Right atrium auricular region (tissue), 2 donors: Measurements from ENCODE around the gene ELL. TPM values are rescaled to one million over a fixed set of nuclear protein-coding genes. Genes with fewer than 3 reads are reported as not detected.

Experiments
- DNase-seq: peaks from one replicate; pipeline ENCODE4 v3.0.0-alpha.2; 2019; ENCODE audit warnings: low spot score
- H3K27ac ChIP-seq, 2 donors: fragments of 200-600 bp; sonication (generic); 1 replicate in 1 of 2; 2 replicates in 1 of 2; pipeline ENCODE4 v1.5.1; 2016 to 2019
- H3K27me3 ChIP-seq, 2 donors: fragments of 200-600 bp; sonication (generic); one replicate each; pipeline versions ENCODE4 v1.5.1 to v1.6.0; 2017 to 2019
- H3K36me3 ChIP-seq: fragments of 200-600 bp; sonication (generic); one replicate; pipeline ENCODE4 v1.5.1; 2016
- H3K4me1 ChIP-seq, 2 donors: fragments of 200-600 bp; sonication (generic); one replicate each; pipeline versions ENCODE4 v1.5.1 to v1.6.0; 2017 to 2019
- H3K4me3 ChIP-seq, 2 donors: fragments of 200-600 bp; sonication (generic); 1 replicate in 1 of 2; 2 replicates in 1 of 2; pipeline ENCODE4 v1.5.1; 2017 to 2019; ENCODE audit warnings: mild to moderate bottlenecking in 1 of 2, moderate library complexity in 1 of 2
- H3K9me3 ChIP-seq, 2 donors: fragments of 200-600 bp; sonication (generic); one replicate each; pipeline ENCODE4 v1.5.1; 2019
- total RNA-seq, 2 donors: library from RNA; depleted of rRNA; stranded (reverse); fragments of >200 nt; gene quantifications; one replicate each; pipeline ENCODE4 v1.1.0, GENCODE V29; 2016
- TF ChIP-seq, protein P1 (sequence below), 2 donors: fragments of 200-600 bp; sonication (generic); IDR thresholded peaks; one replicate each; pipeline ENCODE4 v1.5.1; 2019; ENCODE audit warnings: antibody characterized with exemption in 2 of 2

The ELL gene
- total RNA-seq, 2 donors from 2014 or later = 12.4 to 17.5 TPM

DNA sequence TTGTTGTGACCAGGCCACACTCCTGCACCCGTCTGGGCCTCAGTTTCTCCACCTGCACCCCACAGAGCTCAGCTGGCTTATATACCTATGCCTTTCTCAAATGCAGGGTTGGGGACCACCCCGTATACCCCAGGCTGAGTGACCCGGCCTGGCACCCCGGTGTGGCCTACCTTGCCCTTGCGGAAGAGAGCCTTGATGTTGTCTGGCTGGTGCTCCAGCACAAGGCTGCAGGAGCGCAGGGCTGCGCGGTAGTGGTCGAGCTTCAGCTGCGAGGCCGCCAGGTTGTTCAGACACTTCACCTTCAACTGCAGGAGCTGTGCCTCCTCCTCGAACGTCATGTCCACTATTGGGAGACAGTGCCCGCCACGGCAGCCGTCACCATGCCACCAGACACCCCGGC is 15.6 kb upstream of the ELL start:
- Histone ChIP-seq H3K4me1 (peaks cover 0 to 12% of the 10 kb centered on the region in 2 donors), H3K4me3 (no peak overlapping the region), H3K27ac (no peak overlapping the region), H3K27me3 (no peaks in the 10 kb centered on the region), H3K9me3 (no peaks in the 10 kb centered on the region), H3K36me3 (peaks cover 63% of the 10 kb centered on the region)
- TF ChIP-seq, protein P1, sequence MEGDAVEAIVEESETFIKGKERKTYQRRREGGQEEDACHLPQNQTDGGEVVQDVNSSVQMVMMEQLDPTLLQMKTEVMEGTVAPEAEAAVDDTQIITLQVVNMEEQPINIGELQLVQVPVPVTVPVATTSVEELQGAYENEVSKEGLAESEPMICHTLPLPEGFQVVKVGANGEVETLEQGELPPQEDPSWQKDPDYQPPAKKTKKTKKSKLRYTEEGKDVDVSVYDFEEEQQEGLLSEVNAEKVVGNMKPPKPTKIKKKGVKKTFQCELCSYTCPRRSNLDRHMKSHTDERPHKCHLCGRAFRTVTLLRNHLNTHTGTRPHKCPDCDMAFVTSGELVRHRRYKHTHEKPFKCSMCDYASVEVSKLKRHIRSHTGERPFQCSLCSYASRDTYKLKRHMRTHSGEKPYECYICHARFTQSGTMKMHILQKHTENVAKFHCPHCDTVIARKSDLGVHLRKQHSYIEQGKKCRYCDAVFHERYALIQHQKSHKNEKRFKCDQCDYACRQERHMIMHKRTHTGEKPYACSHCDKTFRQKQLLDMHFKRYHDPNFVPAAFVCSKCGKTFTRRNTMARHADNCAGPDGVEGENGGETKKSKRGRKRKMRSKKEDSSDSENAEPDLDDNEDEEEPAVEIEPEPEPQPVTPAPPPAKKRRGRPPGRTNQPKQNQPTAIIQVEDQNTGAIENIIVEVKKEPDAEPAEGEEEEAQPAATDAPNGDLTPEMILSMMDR (IDR thresholded peaks at IDR 0.05) = no peak
- no peak for DNase-seq

GRCh38 chr19:18536475-18536874 is 14.6 kb upstream of the ELL start:
- Histone ChIP-seq H3K27me3 (no peaks in the 10 kb centered on the region), H3K9me3 (no peaks in the 10 kb centered on the region), H3K4me1 (peaks cover 0 to 2% of the 10 kb centered on the region in 2 donors), H3K4me3 (no peak overlapping the region), H3K36me3 (peaks cover 69% of the 10 kb centered on the region), H3K27ac (no peak overlapping the region)
- TF ChIP-seq, protein P1 (IDR thresholded peaks at IDR 0.05) = no peak
- no peak for DNase-seq

DNA sequence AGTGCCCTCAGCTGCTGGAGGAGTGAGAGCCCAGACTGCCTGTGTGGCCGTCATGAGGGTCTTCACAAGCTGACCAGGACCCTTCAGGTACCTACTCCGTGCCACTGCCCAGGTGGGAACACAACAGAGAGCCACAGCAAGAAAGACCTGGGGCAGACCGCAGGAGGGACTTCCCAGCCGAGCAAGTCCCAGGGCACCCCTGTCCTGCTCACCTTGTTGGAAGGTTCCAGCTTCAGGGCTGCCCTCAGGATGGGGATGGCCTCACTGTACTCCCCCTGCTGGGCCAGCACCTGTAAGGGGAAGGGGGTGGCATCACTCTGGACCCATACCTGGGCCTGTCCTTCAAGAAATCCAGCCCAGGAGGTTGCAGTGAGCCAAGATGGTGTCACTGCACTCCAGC is 11.2 kb upstream of the ELL start:
- no peak overlapping the region for H3K27ac ChIP-seq
- TF ChIP-seq, protein P1 (IDR thresholded peaks at IDR 0.05) = no peak
- no peaks in the 10 kb centered on the region for H3K4me1 ChIP-seq
- H3K36me3 ChIP-seq = peaks cover 44% of the 10 kb centered on the region
- H3K9me3 ChIP-seq = no peaks in the 10 kb centered on the region
- no peak overlapping the region for H3K4me3 ChIP-seq
- no peaks in the 10 kb centered on the region for H3K27me3 ChIP-seq
- DNase-seq = no peak

DNA sequence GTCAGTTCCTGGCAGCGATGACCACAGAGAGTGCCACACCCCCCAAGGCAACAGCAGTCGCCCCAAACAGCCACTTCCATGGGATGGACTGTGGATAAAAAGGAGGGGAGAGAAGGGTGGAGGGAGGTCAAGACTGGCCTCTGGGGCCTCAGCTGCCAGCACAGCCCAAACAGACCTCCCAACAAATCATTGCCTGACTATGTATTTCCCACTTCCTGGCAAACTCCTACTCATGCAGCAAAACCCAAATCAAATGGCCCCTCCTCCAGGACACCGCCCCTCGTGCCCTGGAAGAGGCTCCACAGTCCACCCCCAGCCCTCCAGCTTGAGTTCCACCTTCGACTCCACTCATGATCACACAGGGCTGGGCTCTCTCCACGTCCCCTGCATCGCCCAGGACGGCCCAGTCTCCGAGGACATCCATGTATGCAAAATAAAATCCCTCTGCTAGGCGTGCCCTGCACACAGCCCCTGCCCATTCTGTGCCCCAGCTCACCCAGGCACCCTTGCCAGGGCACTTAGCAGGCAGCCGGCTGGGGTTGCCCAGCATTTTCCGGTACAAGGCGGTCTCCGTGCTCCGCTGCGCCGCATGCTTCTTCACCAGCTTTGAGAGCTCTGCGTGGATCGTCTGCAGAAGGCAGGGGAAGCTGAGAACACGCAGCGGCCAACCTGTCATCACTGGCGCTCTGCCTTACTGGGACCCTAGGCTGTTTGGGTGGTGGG is 10.5 kb upstream of the ELL start:
- DNase-seq = no peak

GRCh38 chr19:18531485-18531884 is 9.6 kb upstream of the ELL start:
- H3K27me3 ChIP-seq = no peaks in the 10 kb centered on the region
- H3K36me3 ChIP-seq = peaks cover 31% of the 10 kb centered on the region

More for the DNA sequence above, 10.5 kb upstream of the ELL start:
- Histone ChIP-seq H3K27ac (no peak overlapping the region), H3K36me3 (peaks cover 39% of the 10 kb centered on the region), H3K4me3 (no peak overlapping the region), H3K27me3 (no peaks in the 10 kb centered on the region), H3K4me1 (no peaks in the 10 kb centered on the region), H3K9me3 (no peaks in the 10 kb centered on the region)
- TF ChIP-seq, protein P1 (IDR thresholded peaks at IDR 0.05) = no peak

More at GRCh38 chr19:18531485-18531884, 9.6 kb upstream of the ELL start:
- DNase-seq = no peak
- Histone ChIP-seq H3K4me3 (no peak overlapping the region), H3K27ac (no peak overlapping the region), H3K4me1 (no peaks in the 10 kb centered on the region), H3K9me3 (no peaks in the 10 kb centered on the region)
- TF ChIP-seq, protein P1 (IDR thresholded peaks at IDR 0.05) = no peak
